HFFc6 (cell line): Measurements from ENCODE around the gene ASPG. TPM values are rescaled to one million over a fixed set of nuclear protein-coding genes. Genes with fewer than 3 reads are reported as not detected.

Source experiments
- DNase-seq: peaks from one replicate; pipeline ENCODE4 v3.0.0-alpha.2; 2018
- H3K27ac Mint-ChIP-seq: 2 replicates; pipeline ENCODE4 v1.8.0; 2020; ENCODE audit warnings: mild to moderate bottlenecking, mixed read lengths
- H3K27me3 Mint-ChIP-seq: 2 replicates; pipeline ENCODE4 v1.8.0; 2021; ENCODE audit warnings: mild to moderate bottlenecking, moderate library complexity, mixed read lengths; ENCODE audit not compliant: insufficient read depth
- H3K36me3 Mint-ChIP-seq: 2 replicates; pipeline ENCODE4 v1.8.0; 2021; ENCODE audit warnings: low read depth, mixed read lengths
- H3K4me1 Mint-ChIP-seq: 2 replicates; pipeline ENCODE4 v1.8.0; 2020; ENCODE audit warnings: low read depth, mixed read lengths
- H3K4me3 Mint-ChIP-seq: 2 replicates; pipeline ENCODE4 v1.8.0; 2020; ENCODE audit warnings: mild to moderate bottlenecking, moderate library complexity, mixed read lengths
- H3K9me3 Mint-ChIP-seq: 2 replicates; pipeline ENCODE4 v1.8.0; 2020; ENCODE audit warnings: mild to moderate bottlenecking, mixed read lengths
- total RNA-seq, 6 experiments: library from RNA; stranded (reverse); fragmentation: NEBNext Ultra II Directional; extraction: Animal tissue kit (Norgen Biotek cat#: 25700); gene quantifications; 2 replicates in 1 of 6; 3 replicates in 5 of 6; pipeline ENCODE4 v1.2.3, GENCODE V29; 2021
- TF ChIP-seq, protein P1 (sequence below): fragments of 200-600 bp; sonication (generic); IDR thresholded peaks from 2 replicates; pipeline ENCODE4 v1.5.0; 2021; ENCODE audit warnings: antibody characterized with exemption, mild to moderate bottlenecking

The ASPG gene
- total RNA-seq, 6 experiments from 2014 or later: not detected

GRCh38 chr14:104075530-104076151, 9.9 kb upstream of the ASPG start:
- TF ChIP-seq, protein P1, sequence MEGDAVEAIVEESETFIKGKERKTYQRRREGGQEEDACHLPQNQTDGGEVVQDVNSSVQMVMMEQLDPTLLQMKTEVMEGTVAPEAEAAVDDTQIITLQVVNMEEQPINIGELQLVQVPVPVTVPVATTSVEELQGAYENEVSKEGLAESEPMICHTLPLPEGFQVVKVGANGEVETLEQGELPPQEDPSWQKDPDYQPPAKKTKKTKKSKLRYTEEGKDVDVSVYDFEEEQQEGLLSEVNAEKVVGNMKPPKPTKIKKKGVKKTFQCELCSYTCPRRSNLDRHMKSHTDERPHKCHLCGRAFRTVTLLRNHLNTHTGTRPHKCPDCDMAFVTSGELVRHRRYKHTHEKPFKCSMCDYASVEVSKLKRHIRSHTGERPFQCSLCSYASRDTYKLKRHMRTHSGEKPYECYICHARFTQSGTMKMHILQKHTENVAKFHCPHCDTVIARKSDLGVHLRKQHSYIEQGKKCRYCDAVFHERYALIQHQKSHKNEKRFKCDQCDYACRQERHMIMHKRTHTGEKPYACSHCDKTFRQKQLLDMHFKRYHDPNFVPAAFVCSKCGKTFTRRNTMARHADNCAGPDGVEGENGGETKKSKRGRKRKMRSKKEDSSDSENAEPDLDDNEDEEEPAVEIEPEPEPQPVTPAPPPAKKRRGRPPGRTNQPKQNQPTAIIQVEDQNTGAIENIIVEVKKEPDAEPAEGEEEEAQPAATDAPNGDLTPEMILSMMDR: peak; percentile 66
- no peak for DNase-seq
- Mint-ChIP-seq H3K4me3 (no peak overlapping the region), H3K27ac (no peak overlapping the region), H3K36me3 (peaks cover 8% of the 10 kb centered on the region), H3K9me3 (peaks cover 9% of the 10 kb centered on the region; the same call in 1 of the 2 replicates), H3K4me1 (peaks cover 4% of the 10 kb centered on the region), H3K27me3 (peaks cover 14% of the 10 kb centered on the region)

DNA sequence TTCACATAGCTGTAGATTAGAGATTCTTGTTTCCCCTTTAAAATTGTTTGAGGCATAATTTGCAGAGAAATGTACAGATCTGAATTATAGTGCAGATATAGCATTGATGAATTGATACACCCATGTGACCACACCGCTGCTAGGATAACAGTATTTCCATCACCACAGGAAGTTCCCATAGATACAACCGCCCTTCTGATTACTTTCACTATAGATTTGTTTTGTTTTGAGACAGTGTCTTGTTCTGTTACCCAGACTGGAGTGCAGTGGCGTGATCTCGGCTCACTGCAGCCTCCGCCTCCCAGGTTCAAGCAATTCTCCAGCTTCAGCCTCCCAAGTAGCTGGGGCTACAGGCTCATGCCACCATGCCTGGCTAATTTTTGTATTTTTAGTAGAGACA, 8.8 kb upstream of the ASPG start:
- Mint-ChIP-seq H3K27me3 (peaks cover 16% of the 10 kb centered on the region), H3K27ac (no peak overlapping the region), H3K4me1 (peaks cover 4% of the 10 kb centered on the region), H3K9me3 (peaks cover 9% of the 10 kb centered on the region; the same call in 1 of the 2 replicates), H3K4me3 (no peak overlapping the region), H3K36me3 (peaks cover 8% of the 10 kb centered on the region)
- TF ChIP-seq, protein P1: no peak
- DNase-seq: no peak

GRCh38 chr14:104078031-104078455, 7.5 kb upstream of the ASPG start:
- peaks cover 22% of the 10 kb centered on the region for H3K27me3 Mint-ChIP-seq
- peaks cover 8% of the 10 kb centered on the region for H3K36me3 Mint-ChIP-seq
- no peak overlapping the region for H3K27ac Mint-ChIP-seq
- TF ChIP-seq, protein P1: peak; percentile 98
- H3K4me1 Mint-ChIP-seq: peaks cover 4% of the 10 kb centered on the region
- no peak overlapping the region for H3K4me3 Mint-ChIP-seq
- H3K9me3 Mint-ChIP-seq: peaks cover 4% of the 10 kb centered on the region; the same call in 1 of the 2 replicates
- peak; percentile 86 for DNase-seq

DNA sequence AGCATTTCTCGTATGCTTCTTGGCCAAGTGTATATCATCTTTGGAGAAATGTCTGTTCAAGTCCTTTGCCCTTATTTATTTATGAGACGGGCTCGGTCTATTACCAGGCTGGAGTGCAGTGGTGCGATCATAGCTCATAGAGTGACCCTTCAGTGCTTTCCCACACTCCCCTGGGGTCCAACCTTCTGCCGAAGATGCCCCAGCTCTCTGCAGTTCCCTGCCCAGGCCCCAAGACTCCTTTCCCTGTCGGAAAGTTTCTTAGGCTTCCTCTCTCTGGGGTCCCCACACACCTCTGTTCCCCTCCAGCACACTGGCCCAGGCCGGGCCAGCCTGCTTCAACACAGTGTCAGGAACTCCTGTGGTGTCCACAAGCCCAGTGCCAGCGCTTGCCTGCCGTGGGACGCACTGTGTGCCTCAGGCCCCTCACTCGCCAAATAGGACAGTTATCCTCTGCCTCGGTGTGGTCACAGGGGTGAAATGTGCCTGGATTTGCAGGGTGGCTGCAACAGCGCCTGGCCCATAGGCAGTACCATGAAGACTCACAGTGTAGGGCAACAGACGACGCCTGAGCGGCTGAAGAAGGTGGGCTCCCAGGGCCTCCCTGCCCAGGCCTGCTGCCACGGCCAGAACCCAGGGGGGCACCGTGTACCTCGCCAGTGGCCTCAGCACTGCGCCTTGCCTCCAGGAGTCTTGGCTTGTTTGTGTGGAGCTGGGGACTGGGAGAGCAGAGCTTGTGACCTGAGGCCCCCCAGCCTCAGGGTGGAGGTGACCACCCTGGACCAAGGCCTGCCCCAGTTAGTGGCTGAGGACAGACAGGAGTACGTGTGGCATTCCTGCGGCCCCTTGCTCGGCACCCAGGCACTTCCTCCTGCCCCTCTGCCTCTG, 4.9 kb upstream of the ASPG start:
- TF ChIP-seq, protein P1: no peak
- Mint-ChIP-seq H3K27me3 (peaks cover 26% of the 10 kb centered on the region), H3K9me3 (no peaks in the 10 kb centered on the region), H3K27ac (no peak overlapping the region), H3K36me3 (no peaks in the 10 kb centered on the region), H3K4me1 (peaks cover 4% of the 10 kb centered on the region), H3K4me3 (no peak overlapping the region)
- DNase-seq: no peak

GRCh38 chr14:104081261-104081835, 4.2 kb upstream of the ASPG start:
- Mint-ChIP-seq H3K4me1 (peaks cover 4% of the 10 kb centered on the region), H3K27ac (no peak overlapping the region), H3K9me3 (no peaks in the 10 kb centered on the region), H3K36me3 (no peaks in the 10 kb centered on the region), H3K4me3 (no peak overlapping the region), H3K27me3 (peaks cover 22% of the 10 kb centered on the region)
- no peak for DNase-seq
- TF ChIP-seq, protein P1: no peak
